Stimulated activated CD4-positive, alpha-beta T cell treated with anti-CD3 and anti-CD28 coated beads, TNF-alpha, amount 100 ng/mL, for 1 hour (primary cell): Measurements from ENCODE around the gene ZNF33A.
"Not testable (repeated sequence)": the region's sequence is repeated elsewhere in the genome, so short reads cannot be mapped to it uniquely, and the experiment has no call there.

Experiments
- DNase-seq, 3 donors: peaks; one replicate each; pipeline ENCODE4 v3.0.0-alpha.2; 2020; ENCODE audit warnings: low read depth in 3 of 3, low spot score in 1 of 3

Gene ZNF33A

DNA sequence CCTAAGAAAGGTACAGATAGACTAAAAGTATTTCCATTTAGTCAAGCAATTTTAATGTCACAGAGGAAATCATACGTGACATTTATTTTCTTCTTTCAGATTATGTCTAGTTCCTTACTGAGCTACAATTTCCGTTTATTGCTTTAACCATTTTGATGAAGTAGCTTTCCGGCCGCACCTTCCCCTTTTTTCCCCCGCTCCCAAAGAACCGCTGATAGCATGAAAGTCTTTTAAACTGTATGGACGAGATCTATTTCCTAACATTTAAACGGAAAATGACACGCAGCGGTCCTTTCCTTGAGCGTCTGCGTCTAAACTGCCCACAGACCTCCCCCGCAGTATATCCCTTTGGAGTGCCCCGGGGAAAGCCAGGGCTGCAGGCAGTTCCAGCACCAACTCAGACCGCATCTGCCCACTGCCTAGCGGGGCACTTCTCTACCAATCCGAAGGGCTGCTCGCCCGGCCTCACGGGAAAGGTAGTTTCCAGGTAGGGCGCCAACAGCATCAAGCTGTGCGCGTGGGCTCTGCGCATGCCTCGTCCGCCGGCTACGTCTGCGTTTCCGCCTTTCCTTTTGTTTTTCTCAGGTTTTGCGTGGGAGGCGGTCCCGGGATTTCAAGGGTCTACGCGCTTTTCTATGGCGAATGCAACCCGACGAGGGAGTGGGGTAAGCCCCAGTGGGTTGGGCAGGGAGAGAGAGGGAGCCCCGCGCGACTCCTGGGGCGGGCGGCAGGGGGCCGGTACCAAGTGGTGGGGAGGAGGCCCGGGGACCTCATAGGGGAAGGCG is at the start of gene ZNF33A:
Gene ZNF33A, plus strand, starts transcription at position 557 of the 785 bp plus-strand sequence. CDS start 1,667 bp downstream, outside the sequence.
- peak; percentile 70 to 81 (median 78) for DNase-seq

GRCh38 chr10:37965006-37965405 is 45.5 kb upstream of the ZNF33A start:
- DNase-seq, result no peak

- DNase-seq, result no peak
These were observed 38.1 kb upstream of the ZNF33A start for GRCh38 chr10:37972396-37972795.

DNA sequence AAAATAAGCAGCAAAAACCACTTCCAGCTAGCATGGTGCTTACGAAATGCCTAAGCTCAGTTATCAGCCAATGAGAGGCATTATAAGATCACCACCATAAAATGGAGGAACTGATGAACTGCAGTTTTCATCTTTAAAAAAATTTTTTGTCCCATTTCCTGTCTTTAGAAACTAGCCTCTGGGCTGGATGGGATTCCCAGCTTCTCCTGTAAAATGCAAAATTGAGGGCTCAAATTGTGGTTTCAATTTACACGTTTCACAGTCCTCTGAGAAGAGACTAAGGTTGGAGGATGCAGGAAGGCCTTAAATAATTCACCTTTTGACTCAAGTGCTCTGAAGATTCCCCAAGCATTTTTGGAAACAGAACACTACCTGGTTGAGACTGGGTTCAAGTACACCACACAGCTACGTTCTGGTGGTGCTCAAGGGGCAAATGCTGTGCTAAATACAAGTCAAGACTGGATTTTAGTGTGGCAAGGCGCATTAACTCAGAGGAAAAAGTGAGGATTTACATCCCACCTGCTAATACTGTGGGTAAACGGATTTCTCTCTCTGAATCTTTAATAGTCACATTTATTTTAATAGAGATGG is 35.0 kb upstream of the ZNF33A start:
- no peak for DNase-seq

DNA sequence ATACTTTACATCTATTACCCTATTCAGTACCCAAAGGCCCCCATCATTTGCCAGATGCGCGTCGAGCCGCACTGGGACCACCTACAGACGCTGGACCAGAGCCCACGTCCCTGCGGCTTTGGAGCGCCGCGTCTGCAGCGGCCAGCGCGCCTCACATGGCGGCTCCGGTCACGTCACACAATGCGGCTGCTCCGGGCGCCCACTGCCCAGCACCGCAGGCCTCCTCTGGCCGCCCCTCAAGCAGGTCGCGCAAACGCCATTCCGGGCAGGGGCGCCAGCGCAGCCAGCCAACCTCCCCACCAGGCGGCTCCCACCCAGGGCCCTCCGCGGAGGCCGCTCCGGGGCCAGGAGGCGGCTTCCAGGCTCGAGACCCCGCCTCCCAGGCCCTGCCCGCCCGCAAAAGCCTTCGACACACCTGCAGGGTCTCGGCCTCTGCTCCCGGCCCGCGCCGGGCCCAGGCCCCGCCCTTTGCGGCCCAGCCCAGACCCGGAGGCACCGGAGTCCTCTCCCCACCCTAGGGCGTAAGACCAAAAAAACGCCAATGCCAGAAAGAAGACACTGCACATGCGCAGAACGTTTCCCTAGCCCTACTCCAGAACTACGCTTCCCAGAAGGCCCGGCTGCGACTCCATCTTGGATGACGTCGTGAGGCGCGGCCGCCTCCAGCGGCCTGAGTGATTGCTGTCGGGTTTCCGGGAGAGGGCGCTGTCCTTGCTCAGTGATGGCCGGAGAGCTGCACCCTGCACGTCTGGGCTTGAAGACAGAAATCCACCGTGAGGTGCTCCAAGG is 34.2 kb upstream of the ZNF33A start, which contains the start of gene ZNF25:
Gene ZNF25, minus strand, starts transcription at position 557 of the 789 bp plus-strand sequence. CDS start 4,925 bp downstream, outside the sequence.
- DNase-seq, result peak; percentile 89 to 95 (median 95)

DNA sequence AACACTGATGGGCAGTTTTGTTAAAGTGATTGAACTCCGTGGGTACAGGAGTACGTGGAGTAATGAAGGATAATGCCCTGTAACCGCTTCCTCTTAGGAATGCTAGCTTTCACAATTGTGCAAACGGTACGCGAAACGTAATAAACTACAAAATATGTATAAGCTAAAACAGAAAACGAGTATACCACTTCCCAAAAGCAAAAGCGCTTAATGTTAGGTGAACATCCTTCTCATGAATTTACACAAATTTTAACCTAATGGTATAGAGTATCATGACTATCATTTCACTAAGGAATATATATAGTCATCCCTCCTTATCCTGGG is 33.6 kb upstream of the ZNF33A start:
- DNase-seq, result no peak

DNA sequence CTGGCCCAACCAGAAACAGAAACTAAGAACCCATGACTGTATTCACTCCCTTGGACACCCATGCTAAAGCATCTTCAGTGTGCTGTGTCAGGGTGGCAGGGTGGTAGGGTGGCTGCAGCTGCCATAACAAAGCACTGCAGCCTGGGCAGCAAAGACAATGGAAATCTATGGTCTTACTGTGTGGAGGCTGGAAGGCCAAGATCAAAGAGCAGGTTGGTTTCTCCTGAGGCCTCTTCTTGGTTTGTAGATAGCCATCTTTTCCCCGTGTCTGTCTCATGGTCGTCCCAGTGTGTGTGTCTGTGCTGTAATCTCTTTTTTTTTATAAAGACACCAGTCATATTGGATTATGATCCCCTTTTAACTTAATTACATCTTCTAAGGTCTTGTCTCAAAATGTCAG is 18.8 kb upstream of the ZNF33A start:
- no peak for DNase-seq

DNA sequence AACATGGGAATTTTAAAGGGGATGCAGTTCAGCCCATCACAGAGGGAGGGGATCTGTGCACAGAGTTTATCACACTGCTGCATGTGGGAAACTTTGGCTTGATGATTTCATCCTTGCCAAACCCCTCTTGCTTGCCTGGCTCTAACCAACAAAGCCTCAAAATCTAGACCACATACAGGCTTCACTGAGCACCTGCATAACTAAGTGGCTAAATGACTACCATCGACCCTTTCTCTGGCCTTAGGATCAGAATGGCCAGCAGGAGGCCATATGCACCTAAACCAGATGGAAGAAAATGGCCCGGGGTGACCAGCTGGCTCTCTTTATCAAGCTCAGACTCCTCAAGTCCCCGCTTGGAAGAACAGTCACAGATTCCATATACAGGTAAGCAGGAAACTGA is 18.4 kb upstream of the ZNF33A start:
- DNase-seq, result no peak

- DNase-seq, result not testable (repeated sequence)
These were observed 11.6 kb upstream of the ZNF33A start for GRCh38 chr10:37998920-37999319.

DNA sequence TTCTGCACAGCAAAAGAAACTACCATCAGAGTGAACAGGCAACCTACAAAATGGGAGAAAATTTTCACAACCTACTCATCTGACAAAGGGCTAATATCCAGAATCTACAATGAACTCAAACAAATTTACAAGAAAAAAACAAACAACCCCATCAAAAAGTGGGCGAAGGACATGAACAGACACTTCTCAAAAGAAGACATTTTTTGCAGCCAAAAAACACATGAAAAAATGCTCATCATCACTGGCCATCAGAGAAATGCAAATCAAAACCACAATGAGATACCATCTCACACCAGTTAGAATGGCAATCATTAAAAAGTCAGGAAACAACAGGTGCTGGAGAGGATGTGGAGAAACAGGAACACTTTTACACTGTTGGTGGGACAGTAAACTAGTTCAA is 10.0 kb upstream of the ZNF33A start:
- DNase-seq, result not testable (repeated sequence)

- DNase-seq, result no peak
These were observed 7.4 kb upstream of the ZNF33A start for GRCh38 chr10:38003026-38003425.

DNA sequence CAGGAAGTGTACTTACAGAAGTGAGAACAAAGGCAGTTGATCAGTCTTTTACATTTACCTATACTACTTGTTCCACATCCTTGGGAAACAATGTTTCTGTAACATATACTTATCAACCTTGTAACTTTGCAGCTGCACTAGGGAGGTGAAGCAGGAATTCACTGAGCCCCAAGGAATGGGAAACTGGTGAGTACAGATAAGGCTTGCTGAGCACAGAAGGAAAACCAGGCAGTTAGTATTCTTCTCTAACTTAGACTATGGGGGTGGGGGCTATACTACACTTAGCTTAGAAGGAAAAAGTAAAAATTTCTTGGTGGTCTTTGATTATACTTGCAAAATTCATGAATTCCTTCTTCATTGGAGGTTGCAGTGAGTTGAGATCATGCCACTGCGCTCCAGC is 6.9 kb upstream of the ZNF33A start:
- no peak for DNase-seq

DNA sequence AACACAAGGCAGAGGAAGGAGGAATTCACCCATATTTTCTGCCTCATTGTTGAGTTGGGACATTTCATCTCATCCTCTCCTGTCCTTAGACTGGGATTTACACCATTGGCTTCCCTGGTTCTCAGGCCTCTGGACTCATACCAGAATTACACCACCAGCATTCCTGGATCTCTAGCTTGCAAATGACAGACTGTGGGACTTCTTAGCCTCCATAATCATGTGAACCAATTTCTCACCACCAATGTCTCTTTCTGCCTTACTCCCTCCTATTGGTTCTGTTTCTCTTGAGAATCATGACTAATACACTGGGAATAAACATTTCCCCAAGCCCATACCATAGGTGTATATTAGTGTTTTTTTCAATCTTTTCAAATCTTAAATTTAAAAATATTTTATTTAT is 2.9 kb upstream of the ZNF33A start:
- DNase-seq, result no peak

DNA sequence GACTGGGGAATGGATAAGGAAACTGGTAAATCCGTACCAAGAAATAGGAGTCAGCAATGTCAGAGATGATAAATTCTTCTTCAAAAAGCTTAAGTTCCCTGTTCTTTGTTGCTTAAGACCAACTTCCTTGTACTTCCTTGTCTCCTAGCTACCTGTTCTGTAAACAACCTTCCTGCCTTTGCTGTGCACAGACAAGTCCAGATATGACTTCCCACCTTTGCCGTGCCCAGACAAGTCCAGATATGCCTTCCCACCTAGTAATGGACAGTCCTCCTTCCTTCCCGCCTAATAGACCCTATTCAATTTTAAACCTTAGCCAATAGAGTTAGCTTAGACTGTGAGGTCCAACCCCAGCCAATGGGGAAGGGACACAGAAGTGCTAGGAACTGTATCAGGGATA is 2.5 kb upstream of the ZNF33A start:
- DNase-seq, result no peak

- no peak for DNase-seq
These were observed 5.9 kb downstream of the ZNF33A start for GRCh38 chr10:38016354-38016753.

GRCh38 chr10:38019124-38019523 is 8.6 kb downstream of the ZNF33A start:
- DNase-seq, result not testable (repeated sequence)

DNA sequence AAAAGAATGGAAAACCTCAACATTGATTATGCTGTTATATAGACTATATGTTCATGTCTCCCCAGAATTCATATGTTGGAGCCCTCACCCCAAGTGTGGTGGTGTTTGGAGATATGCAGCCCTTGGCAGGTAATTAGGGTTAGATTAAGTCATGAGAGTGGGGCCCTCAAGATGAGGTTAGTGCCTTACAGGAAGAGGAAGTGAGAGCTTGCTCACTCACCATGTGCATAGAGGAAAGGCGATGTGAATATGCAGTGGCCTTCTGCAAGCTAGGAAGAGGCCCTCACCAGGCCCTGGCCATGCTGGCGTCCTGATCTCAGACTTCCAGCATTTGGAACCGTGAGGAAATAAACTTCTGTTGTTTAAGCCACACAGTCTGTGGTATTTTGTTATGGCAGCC is 14.8 kb downstream of the ZNF33A start:
- no peak for DNase-seq

- DNase-seq, result no peak
These were observed 17.5 kb downstream of the ZNF33A start for GRCh38 chr10:38027986-38028385.

GRCh38 chr10:38032886-38033285 is 22.4 kb downstream of the ZNF33A start:
- DNase-seq, result no peak

DNA sequence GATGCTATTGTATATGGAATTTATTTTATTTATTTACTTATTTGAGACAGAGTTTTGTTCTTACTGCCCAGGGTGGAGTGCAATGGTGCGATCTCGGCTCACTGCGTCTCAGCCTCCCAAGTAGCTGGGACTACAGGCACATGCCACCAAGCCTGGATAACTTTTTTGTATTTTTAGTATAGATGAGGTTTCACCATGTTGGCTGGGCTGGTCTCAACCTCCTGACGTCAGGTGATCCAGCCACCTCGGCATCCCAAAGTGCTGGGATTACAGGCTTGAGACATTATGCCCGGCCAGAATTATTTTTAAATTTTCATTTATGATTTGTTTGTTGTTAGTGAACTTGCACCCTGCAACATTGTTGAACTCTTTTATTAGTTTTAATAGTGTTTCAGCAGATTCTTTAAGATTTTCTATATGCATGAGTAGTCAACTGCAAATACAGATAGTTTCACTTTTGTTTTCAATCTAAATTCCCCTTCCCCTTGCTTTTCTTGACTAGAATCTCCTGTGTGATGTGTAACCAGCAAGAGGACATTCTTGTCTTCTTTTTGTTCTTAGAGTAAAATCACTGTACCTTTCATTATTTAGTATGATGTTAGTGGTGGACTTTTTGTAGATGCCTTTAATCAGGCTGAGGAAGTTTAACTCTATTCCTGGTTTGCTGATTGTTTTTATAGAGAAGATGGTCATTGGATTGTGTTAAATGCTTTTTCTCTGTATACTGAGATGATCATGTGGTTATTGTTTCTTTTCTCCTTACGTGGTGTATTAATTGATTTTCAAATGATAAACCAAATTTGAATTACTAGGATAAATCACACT is 27.8 kb downstream of the ZNF33A start:
- no peak for DNase-seq

GRCh38 chr10:38038932-38039245 is 28.4 kb downstream of the ZNF33A start:
- no peak for DNase-seq
